Heart right ventricle (tissue), 16 donors: ENCODE data around the gene FCN1. TPM values are rescaled to one million over a fixed set of nuclear protein-coding genes. Genes with fewer than 3 reads are reported as not detected.

Source experiments
- ATAC-seq, 8 donors: fragments of 200-7000 bp; cut with Tn5 transposase; one replicate each; pipeline ENCODE4 v1.9.1; 2020; ENCODE audit warnings: mild to moderate bottlenecking in 8 of 8, moderate library complexity in 8 of 8, moderate number of reproducible peaks in 1 of 8
- DNase-seq, 2 donors: peaks; one replicate each; pipeline ENCODE4 v3.0.0-alpha.2; 2020
- H3K27ac ChIP-seq, 10 donors: fragments of 200-600 bp; sonication (generic) in 2 of 10; one replicate each; pipeline versions ENCODE4 v1.5.0 to v1.8.0; 2020 to 2022; ENCODE audit warnings: mild to moderate bottlenecking in 3 of 10
- H3K27me3 ChIP-seq, 7 donors: fragments of 200-600 bp; one replicate each; pipeline ENCODE4 v1.8.0; 2021 to 2022; ENCODE audit warnings: mild to moderate bottlenecking in 2 of 7
- H3K36me3 ChIP-seq, 9 donors: fragments of 200-600 bp; sonication (generic) in 1 of 9; one replicate each; pipeline versions ENCODE4 v1.5.0 to v1.8.0; 2020 to 2022; ENCODE audit warnings: mild to moderate bottlenecking in 2 of 9
- H3K4me1 ChIP-seq, 9 donors: fragments of 200-600 bp; sonication (generic) in 1 of 9; one replicate each; pipeline versions ENCODE4 v1.5.0 to v1.8.0; 2020 to 2022; ENCODE audit warnings: mild to moderate bottlenecking in 4 of 9
- H3K4me3 ChIP-seq, 10 donors: fragments of 200-600 bp; sonication (generic) in 2 of 10; one replicate each; pipeline versions ENCODE4 v1.5.0 to v1.8.0; 2020 to 2022; ENCODE audit warnings: mild to moderate bottlenecking in 7 of 10, moderate library complexity in 2 of 10
- H3K9me3 ChIP-seq, 11 donors: fragments of 200-600 bp in 10 of 11; sonication (generic) in 2 of 11; one replicate each; pipeline versions ENCODE4 v1.5.0 to v1.8.0; 2013 to 2022; ENCODE audit warnings: mild to moderate bottlenecking in 2 of 11, control low read depth in 1 of 11, moderate library complexity in 1 of 11
- WGBS, 2 donors: extraction: QIAGEN DNeasy Blood & Tissue Kit; methylation state at CpG; one replicate each; pipeline ENCODE4 v1.1.7; 2013; ENCODE audit warnings: inconsistent platforms in 1 of 2; 5-methylcytosine and 5-hydroxymethylcytosine counted together
- intact Hi-C, 10 donors: fragments of 100-400 bp; cut with DNase I; formaldehyde crosslinking; loops; one replicate each; pipeline versions ENCODE4 v1.11.1 to v1.14.2; 2022
- polyA plus RNA-seq, 2 donors: library from polyadenylated mRNA; stranded (reverse); fragments of 200-250 nt; gene quantifications; one replicate each; pipeline ENCODE4 v1.2.3, GENCODE V29; 2013
- total RNA-seq, 10 donors: library from RNA; stranded (reverse); fragmentation: NEBNext Ultra II Directional in 3 of 10; extraction: Animal tissue kit (Norgen Biotek cat#: 25700) in 3 of 10; gene quantifications; one replicate each; pipeline versions ENCODE4 v1.2.1 to v1.2.4, GENCODE V29; 2021 to 2023
- TF ChIP-seq, protein P1 (sequence below), 9 donors: fragments of 200-600 bp; sonication (generic) in 2 of 9; IDR thresholded peaks; one replicate each; pipeline versions ENCODE4 v1.5.0 to v1.8.0; 2021 to 2022; ENCODE audit warnings: antibody characterized with exemption in 9 of 9, mild to moderate bottlenecking in 5 of 9, moderate library complexity in 1 of 9
- donor health status: Arrhythmogenic right ventricular cardiomyopathy.
- donor health status: ischemic (EF 13 %, LVEDD 7.1; RV severe dilation, severe dysfunction).
- donor health status: healthy with polysubstance abuse.
- donor health status: DM: no; HTN: yes; CAD: no.
- donor health status: DM: no; HTN: no; CAD: no.
- donor health status: ischemic (EF 25% LVEDD 6.9; RV normal size, moderate dysfunction).
- donor health status: ischemic (EF 25% LVEDD 5.7; RV mildly dilated, moderate dysfunction).
- donor health status: healthy.
- donor health status: DM: yes; HTN: yes; CAD: no.
- donor health status: Ischemic cardiomyopathy.
- donor health status: ischemic (EF 35%, LVEDD 5.7; RV mildly dilated, moderate dysfunction).
- donor health status: nonischemic (EF 11% LVEDD 7.7; RV severe dilation, severe dysfunction).
- donor health status: DM: yes; HTN: yes; CAD: no.
- donor health status: PGD.
- donor health status: ischemic (EF 29% LVEDD 5.4; RV normal size, mild dysfunction).
- donor health status: nonischemic (EF 23%, LVEDD 6.1; RV moderate dilation, normal function).

The FCN1 gene
- total and polyA plus RNA-seq, 12 donors = 0.97 to 64.7 (median 2.7) TPM

DNA sequence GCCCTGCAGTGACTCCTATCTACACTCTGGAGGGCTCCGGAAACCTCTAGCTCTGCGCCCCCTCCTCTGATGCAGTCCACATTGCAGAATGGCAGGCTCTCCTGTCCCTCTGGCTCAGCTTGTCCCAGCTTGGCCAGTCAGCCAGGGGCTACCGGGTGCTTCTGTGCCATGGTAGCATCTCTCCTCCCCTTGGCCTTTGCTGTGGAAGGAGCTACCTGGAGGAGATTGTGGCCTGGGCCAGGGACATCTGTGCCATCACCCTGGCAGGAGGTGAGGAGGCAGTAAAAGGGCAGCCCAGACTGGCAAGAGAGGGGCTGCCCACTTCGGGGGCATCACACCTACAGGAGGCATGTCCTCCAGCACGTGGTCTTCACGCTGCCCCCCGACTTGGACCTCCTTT is 38.1 kb upstream of the FCN1 start:
- peaks cover 0 to 14% (median 0%) of the 10 kb centered on the region in 11 donors for H3K9me3 ChIP-seq
- H3K27me3 ChIP-seq = peaks cover 0 to 6% (median 0%) of the 10 kb centered on the region in 7 donors
- H3K4me1 ChIP-seq = peaks cover 0 to 3% (median 0%) of the 10 kb centered on the region in 9 donors
- no peak overlapping the region for H3K27ac ChIP-seq
- H3K36me3 ChIP-seq = no peaks in the 10 kb centered on the region
- WGBS, 2 donors = 89 to 94% methylated on average over 7 of the region's 7 CpGs
- intact Hi-C loops = no loop called here
- ATAC-seq (no peak), DNase-seq (no peak)
- TF ChIP-seq, protein P1, sequence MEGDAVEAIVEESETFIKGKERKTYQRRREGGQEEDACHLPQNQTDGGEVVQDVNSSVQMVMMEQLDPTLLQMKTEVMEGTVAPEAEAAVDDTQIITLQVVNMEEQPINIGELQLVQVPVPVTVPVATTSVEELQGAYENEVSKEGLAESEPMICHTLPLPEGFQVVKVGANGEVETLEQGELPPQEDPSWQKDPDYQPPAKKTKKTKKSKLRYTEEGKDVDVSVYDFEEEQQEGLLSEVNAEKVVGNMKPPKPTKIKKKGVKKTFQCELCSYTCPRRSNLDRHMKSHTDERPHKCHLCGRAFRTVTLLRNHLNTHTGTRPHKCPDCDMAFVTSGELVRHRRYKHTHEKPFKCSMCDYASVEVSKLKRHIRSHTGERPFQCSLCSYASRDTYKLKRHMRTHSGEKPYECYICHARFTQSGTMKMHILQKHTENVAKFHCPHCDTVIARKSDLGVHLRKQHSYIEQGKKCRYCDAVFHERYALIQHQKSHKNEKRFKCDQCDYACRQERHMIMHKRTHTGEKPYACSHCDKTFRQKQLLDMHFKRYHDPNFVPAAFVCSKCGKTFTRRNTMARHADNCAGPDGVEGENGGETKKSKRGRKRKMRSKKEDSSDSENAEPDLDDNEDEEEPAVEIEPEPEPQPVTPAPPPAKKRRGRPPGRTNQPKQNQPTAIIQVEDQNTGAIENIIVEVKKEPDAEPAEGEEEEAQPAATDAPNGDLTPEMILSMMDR (IDR thresholded peaks at IDR 0.05) = no peak
- no peak overlapping the region for H3K4me3 ChIP-seq

GRCh38 chr9:134955156-134955555 is 37.4 kb upstream of the FCN1 start:
- Histone ChIP-seq H3K27ac (no peak overlapping the region), H3K4me1 (no peaks in the 10 kb centered on the region), H3K4me3 (no peak overlapping the region), H3K9me3 (peaks cover 0 to 14% (median 0%) of the 10 kb centered on the region in 11 donors), H3K27me3 (peaks cover 0 to 6% (median 0%) of the 10 kb centered on the region in 7 donors), H3K36me3 (no peaks in the 10 kb centered on the region)
- no peak for DNase-seq
- TF ChIP-seq, protein P1 (IDR thresholded peaks at IDR 0.05) = no peak
- ATAC-seq = no peak
- intact Hi-C loops = no loop called here
- WGBS, 2 donors = 100% methylated on average over 1 of the region's 1 CpG

DNA sequence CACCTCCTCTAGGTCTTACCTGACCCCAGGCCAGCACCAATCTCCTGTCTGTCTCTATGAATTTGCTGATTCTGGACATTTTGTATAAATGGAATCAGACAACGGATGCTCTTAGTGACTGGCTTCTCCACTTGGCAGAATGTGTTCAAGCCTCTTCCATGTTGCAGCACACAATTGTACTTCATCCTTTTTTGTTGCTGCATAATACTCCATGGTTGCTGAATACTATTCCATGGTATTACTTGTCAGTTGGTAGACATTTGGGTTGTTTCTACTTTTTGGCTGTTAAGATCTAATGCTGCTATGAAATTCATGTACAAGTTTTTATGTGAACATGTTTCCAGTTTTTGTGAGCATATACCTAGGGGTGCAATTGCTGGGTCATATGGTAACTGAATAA is 34.3 kb upstream of the FCN1 start:
- no peaks in the 10 kb centered on the region for H3K36me3 ChIP-seq
- TF ChIP-seq, protein P1 (IDR thresholded peaks at IDR 0.05) = no peak
- DNase-seq (no peak), ATAC-seq (no peak)
- H3K27ac ChIP-seq = no peak overlapping the region
- peaks cover 0 to 8% (median 0%) of the 10 kb centered on the region in 7 donors for H3K27me3 ChIP-seq
- 100% methylated on average over 1 of the region's 1 CpG for WGBS, 2 donors
- H3K4me1 ChIP-seq = no peaks in the 10 kb centered on the region
- intact Hi-C loops = no loop called here
- no peak overlapping the region for H3K4me3 ChIP-seq
- peaks cover 0 to 7% (median 0%) of the 10 kb centered on the region in 11 donors for H3K9me3 ChIP-seq

DNA sequence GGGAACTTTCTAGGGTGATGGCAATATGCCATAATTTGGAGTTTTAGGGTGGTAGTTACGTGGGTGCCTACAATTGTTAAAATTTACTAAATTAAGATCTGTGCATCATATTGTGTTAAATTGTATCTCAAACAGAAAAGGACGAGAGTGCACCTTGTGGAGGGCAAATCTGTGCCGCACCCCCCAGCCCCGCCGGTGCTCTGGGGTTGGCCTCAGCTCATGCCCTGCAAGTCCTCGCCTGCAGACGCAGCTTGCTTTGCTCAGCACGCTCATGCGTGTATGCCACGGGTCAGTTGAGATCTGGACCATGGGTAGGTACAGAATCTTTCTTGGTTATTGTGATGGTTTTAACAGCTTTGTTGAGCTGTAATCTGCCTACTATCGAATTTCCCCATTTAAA is 33.7 kb upstream of the FCN1 start:
- Histone ChIP-seq H3K4me3 (no peak overlapping the region), H3K36me3 (no peaks in the 10 kb centered on the region), H3K9me3 (peaks cover 0 to 7% (median 0%) of the 10 kb centered on the region in 11 donors), H3K27ac (no peak overlapping the region), H3K27me3 (peaks cover 0 to 8% (median 0%) of the 10 kb centered on the region in 7 donors), H3K4me1 (no peaks in the 10 kb centered on the region)
- DNase-seq = no peak
- intact Hi-C loops = no loop called here
- 93 to 95% methylated on average over 11 of the region's 11 CpGs for WGBS, 2 donors
- no peak for ATAC-seq
- TF ChIP-seq, protein P1 (IDR thresholded peaks at IDR 0.05) = no peak
